ENCODE data around the gene ZMAT5.

- TF ChIP-seq POLR2AphosphoS5 (IDR thresholded peaks at IDR 0.05; ENCODE audit: borderline replicate concordance, low read depth, low read length) (no peak), EZH2 (IDR thresholded peaks at IDR 0.05) (no peak), FOXP2 (optimal IDR thresholded peaks at IDR 0.05; ENCODE audit: control extremely low read depth, extremely low read length, insufficient read depth) (no peak)
Observed at GRCh38 chr22:29744902-29745301, 21.9 kb downstream of the ZMAT5 start.
